T follicular helper cell (primary cell): ENCODE results near the gene DNAJC12.
A peak's percentile ranks its signal among the peaks of the same experiment; 100 is the strongest.
"Not testable (repeated sequence)": the region's sequence is repeated elsewhere in the genome, so short reads cannot be mapped to it uniquely, and the experiment has no call there.

Source experiments
- DNase-seq: peaks from one replicate; pipeline ENCODE4 v3.0.0-alpha.2; 2020; ENCODE audit warnings: low read depth

The DNAJC12 gene

DNA sequence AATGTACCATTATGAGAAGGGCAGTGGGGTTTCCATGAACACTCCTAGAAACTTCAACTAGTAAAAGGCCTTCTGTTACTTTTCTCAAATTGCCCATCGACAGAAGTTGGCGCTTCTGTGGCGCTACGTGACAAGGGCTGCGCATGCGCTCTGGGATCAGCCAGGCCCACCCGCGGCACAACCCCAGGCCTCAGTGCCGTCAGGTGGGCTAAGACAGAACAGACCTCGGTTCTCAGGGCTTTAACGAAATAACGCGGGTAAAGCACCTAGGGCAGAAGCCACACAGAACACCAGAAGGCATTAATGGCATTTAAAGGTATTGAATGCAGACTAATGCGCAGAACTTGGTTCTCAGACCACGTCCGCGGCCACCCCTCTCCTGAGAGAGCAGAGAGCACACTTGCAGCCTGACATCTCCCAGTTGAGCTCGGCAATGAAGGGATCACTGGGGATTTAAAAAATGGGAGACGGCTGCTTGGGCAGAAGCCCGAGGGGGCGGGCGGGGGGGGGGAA is 74.4 kb downstream of the DNAJC12 start:
- DNase-seq: peak; percentile 65

GRCh38 chr10:67762567-67762966 is 75.4 kb downstream of the DNAJC12 start:
- not testable (repeated sequence) for DNase-seq

DNA sequence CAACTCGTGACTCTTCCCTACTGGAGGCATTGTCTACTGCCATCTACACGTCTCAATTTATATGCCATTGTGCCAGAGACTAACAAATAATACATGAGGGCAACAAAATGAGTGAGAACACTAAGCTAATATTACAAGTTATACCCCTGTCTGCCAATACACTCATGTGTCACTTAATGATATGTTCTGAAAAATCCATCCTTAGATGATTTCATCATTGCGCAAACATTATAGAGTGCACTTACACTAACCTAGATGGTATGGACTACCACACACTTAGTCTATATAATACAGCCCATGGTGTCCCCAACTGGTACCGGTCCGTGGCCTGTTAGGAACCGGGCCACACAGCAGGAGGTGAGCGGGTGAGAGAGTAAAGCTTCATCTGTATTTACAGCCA is 77.7 kb downstream of the DNAJC12 start:
- DNase-seq: no peak
